Measurements from ENCODE around the gene SCGB1D2. TPM values are rescaled to one million over a fixed set of nuclear protein-coding genes. Genes with fewer than 3 reads are reported as not detected.
"Not testable (repeated sequence)": the region's sequence is repeated elsewhere in the genome, so short reads cannot be mapped to it uniquely, and the experiment has no call there.

The SCGB1D2 gene
- total RNA-seq = not detected in 2 replicates
- not detected in 2 replicates for polyA plus RNA-seq

GRCh38 chr11:62242021-62242420 lies at the start of gene SCGB1D2:
Gene SCGB1D2 (plus strand): TSS chr11:62242239. CDS start chr11:62242308, 69 bp downstream.
- Histone ChIP-seq H3K36me3 (no peaks in the 10 kb centered on the region), H3K27ac (no peak within 1 kb of the TSS), H3K4me1 (ENCODE audit: low read depth) (no peaks in the 10 kb centered on the region), H3K9me3 (ENCODE audit: low read depth) (no peaks in the 10 kb centered on the region), H3K27me3 (no peaks in the 10 kb centered on the region), H3K4me3 (no peak within 1 kb of the TSS)
- TF ChIP-seq, protein P1, sequence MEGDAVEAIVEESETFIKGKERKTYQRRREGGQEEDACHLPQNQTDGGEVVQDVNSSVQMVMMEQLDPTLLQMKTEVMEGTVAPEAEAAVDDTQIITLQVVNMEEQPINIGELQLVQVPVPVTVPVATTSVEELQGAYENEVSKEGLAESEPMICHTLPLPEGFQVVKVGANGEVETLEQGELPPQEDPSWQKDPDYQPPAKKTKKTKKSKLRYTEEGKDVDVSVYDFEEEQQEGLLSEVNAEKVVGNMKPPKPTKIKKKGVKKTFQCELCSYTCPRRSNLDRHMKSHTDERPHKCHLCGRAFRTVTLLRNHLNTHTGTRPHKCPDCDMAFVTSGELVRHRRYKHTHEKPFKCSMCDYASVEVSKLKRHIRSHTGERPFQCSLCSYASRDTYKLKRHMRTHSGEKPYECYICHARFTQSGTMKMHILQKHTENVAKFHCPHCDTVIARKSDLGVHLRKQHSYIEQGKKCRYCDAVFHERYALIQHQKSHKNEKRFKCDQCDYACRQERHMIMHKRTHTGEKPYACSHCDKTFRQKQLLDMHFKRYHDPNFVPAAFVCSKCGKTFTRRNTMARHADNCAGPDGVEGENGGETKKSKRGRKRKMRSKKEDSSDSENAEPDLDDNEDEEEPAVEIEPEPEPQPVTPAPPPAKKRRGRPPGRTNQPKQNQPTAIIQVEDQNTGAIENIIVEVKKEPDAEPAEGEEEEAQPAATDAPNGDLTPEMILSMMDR (IDR thresholded peaks at IDR 0.05; ENCODE audit: low read depth, low read length) = no peak
- DNase-seq (ENCODE audit: low read depth in 1 of 2, low spot score in 1 of 2) = no peak

- Histone ChIP-seq H3K4me3 (no peak overlapping the region), H3K4me1 (ENCODE audit: low read depth) (no peaks in the 10 kb centered on the region), H3K36me3 (no peaks in the 10 kb centered on the region), H3K9me3 (ENCODE audit: low read depth) (no peaks in the 10 kb centered on the region), H3K27me3 (peaks cover 2% of the 10 kb centered on the region), H3K27ac (no peak overlapping the region)
- TF ChIP-seq, protein P1 (IDR thresholded peaks at IDR 0.05; ENCODE audit: low read depth, low read length) = no peak
- DNase-seq (ENCODE audit: low read depth in 1 of 2, low spot score in 1 of 2) = peak; percentile 12 to 54
Measured at GRCh38 chr11:62193952-62194351, 48.1 kb upstream of the SCGB1D2 start.

DNA sequence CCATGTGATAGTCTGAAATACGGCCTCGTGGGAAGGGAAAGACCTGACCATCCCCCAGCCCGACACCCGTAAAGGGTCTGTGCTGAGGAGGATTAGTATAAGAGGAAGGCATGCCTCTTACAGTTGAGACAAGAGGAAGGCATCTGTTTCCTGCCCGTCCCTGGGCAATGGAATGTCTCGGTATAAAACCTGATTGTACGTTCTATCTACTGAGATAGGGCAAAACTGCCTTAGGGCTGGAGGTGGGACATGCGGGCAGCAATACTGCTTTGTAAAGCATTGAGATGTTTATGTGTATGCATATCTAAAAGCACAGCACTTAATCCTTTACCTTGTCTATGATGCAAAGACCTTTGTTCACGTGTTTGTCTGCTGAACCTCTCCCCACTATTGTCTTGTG lies 47.0 kb upstream of the SCGB1D2 start:
- H3K27ac ChIP-seq; H3K27me3 ChIP-seq; H3K36me3 ChIP-seq; H3K9me3 ChIP-seq (ENCODE audit: low read depth); DNase-seq (ENCODE audit: low read depth in 1 of 2, low spot score in 1 of 2); H3K4me3 ChIP-seq; H3K4me1 ChIP-seq (ENCODE audit: low read depth): not testable (repeated sequence)

DNA sequence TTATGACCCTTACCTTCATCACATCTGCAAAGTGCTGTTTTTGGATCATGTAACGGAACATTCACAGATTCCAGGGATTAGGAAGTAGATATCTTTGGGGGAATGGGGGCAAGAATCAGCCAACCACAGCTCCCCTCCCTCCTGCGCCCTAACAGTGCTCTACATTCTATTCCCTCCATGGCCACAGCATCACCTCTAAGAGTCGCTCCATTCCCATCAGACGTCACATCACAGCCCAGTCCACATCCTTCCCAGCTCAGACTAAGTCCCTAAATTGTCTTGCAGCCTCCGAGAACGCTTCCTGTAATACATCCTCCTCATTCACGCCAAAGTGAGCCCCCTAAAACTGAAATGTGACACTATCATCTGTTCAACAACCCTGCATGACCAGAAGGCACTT lies 46.1 kb upstream of the SCGB1D2 start:
- DNase-seq (ENCODE audit: low read depth in 1 of 2, low spot score in 1 of 2) = no peak
- no peak overlapping the region for H3K27ac ChIP-seq
- no peaks in the 10 kb centered on the region for H3K27me3 ChIP-seq
- no peaks in the 10 kb centered on the region for H3K9me3 ChIP-seq (ENCODE audit: low read depth)
- H3K4me3 ChIP-seq = no peak overlapping the region
- no peaks in the 10 kb centered on the region for H3K4me1 ChIP-seq (ENCODE audit: low read depth)
- TF ChIP-seq, protein P1 (IDR thresholded peaks at IDR 0.05; ENCODE audit: low read depth, low read length) = no peak
- H3K36me3 ChIP-seq = no peaks in the 10 kb centered on the region

DNA sequence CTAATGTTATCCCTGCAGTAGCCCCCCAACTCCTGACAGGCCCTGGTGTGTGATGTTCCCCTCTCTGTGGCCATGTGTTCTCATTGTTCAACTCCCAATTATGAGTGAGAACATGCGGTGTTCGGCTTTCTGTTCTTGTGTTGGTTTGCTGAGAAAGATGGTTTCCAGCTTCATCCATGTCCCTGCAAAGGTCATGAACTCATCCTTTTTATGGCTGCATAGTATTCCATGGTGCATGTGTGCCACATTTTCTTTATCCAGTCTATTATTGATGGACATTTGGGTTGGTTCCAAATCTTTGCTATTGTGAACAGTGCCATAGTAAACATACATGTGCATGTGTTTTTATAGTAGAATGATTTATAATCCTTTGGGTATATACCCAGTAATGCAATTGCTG lies 44.6 kb upstream of the SCGB1D2 start:
- H3K9me3 ChIP-seq (ENCODE audit: low read depth); H3K4me1 ChIP-seq (ENCODE audit: low read depth); H3K4me3 ChIP-seq; H3K27me3 ChIP-seq; H3K27ac ChIP-seq; H3K36me3 ChIP-seq; DNase-seq (ENCODE audit: low read depth in 1 of 2, low spot score in 1 of 2): not testable (repeated sequence)

DNA sequence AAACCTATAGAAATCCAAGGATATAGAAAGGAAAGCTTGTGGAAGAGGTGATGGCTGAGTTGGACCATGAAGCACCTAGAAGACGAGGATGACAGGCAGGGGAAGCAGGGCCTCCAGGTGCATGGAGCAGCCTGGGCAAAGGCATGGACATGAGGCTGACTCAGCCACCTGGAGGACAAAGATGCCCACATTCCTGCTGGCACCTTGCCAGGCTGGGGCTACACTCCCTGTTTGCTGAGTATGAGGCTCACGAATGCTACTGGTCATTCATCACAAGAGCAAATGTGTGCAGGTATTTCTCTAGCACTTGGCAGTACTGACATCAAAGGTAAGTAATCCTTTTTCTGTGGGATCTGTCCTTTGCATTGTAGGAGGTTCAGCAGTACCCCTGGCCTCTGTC lies 40.7 kb upstream of the SCGB1D2 start:
- DNase-seq (ENCODE audit: low read depth in 1 of 2, low spot score in 1 of 2) = no peak
- H3K4me3 ChIP-seq = no peak overlapping the region
- no peaks in the 10 kb centered on the region for H3K9me3 ChIP-seq (ENCODE audit: low read depth)
- no peaks in the 10 kb centered on the region for H3K36me3 ChIP-seq
- H3K27me3 ChIP-seq = peaks cover 6% of the 10 kb centered on the region
- TF ChIP-seq, protein P1 (IDR thresholded peaks at IDR 0.05; ENCODE audit: low read depth, low read length) = no peak
- no peaks in the 10 kb centered on the region for H3K4me1 ChIP-seq (ENCODE audit: low read depth)
- no peak overlapping the region for H3K27ac ChIP-seq

- Histone ChIP-seq H3K4me3 (no peak overlapping the region), H3K27me3 (peaks cover 6% of the 10 kb centered on the region), H3K27ac (no peak overlapping the region), H3K9me3 (ENCODE audit: low read depth) (no peaks in the 10 kb centered on the region), H3K36me3 (no peaks in the 10 kb centered on the region), H3K4me1 (ENCODE audit: low read depth) (no peaks in the 10 kb centered on the region)
- TF ChIP-seq, protein P1 (IDR thresholded peaks at IDR 0.05; ENCODE audit: low read depth, low read length) = no peak
- no peak for DNase-seq (ENCODE audit: low read depth in 1 of 2, low spot score in 1 of 2)
Measured at GRCh38 chr11:62202910-62203309, 39.1 kb upstream of the SCGB1D2 start.

Data from cardiac muscle cell (in vitro differentiated cells and primary cell).